Fibroblast of skin of right biceps (primary cell): ENCODE measurements around the gene CDH16.

Source experiments
- DNase-seq: peaks from one replicate; pipeline ENCODE4 v3.0.0-alpha.2; 2013

CDH16 gene

GRCh38 chr16:66862023-66862520 is 56.6 kb downstream of the CDH16 start:
- no peak for DNase-seq

- no peak for DNase-seq
Observed at GRCh38 chr16:66859397-66860068, 59.2 kb downstream of the CDH16 start.

- DNase-seq, result peak; percentile 51
Observed at GRCh38 chr16:66858740-66859396, 59.8 kb downstream of the CDH16 start.
